Cerebellar cortex (tissue), 1 donor: ENCODE measurements around the gene RBM12.
A peak's percentile ranks its signal among the peaks of the same experiment; 100 is the strongest.
"Not testable (repeated sequence)": the region's sequence is repeated elsewhere in the genome, so short reads cannot be mapped to it uniquely, and the experiment has no call there.

ENCODE experiments used
- DNase-seq: peaks from one replicate; pipeline ENCODE4 v3.0.0-alpha.2; 2015; ENCODE audit warnings: low spot score

The RBM12 gene

GRCh38 chr20:35664466-35665206 is at the start of gene RBM12, which contains the start of gene CPNE1:
Gene RBM12 (minus strand): TSS chr20:35664900. CDS start chr20:35655322, 9,578 bp downstream.
Gene CPNE1 (minus strand): TSS chr20:35664900. CDS start chr20:35632923, 31,977 bp downstream.
- DNase-seq, result peak; percentile 92

- DNase-seq, result no peak
Measured at GRCh38 chr20:35714127-35714526, 49.4 kb upstream of the RBM12 start.

GRCh38 chr20:35713120-35713519 is 48.4 kb upstream of the RBM12 start:
- DNase-seq, result not testable (repeated sequence)

GRCh38 chr20:35711588-35712209 is 47.0 kb upstream of the RBM12 start:
- DNase-seq, result no peak

GRCh38 chr20:35710884-35711587 is 46.3 kb upstream of the RBM12 start:
- DNase-seq, result no peak

- DNase-seq, result no peak
Measured at GRCh38 chr20:35710039-35710438, 45.3 kb upstream of the RBM12 start.

- no peak for DNase-seq
Measured at GRCh38 chr20:35709259-35709658, 44.6 kb upstream of the RBM12 start.

GRCh38 chr20:35708502-35708901 is 43.8 kb upstream of the RBM12 start:
- DNase-seq, result no peak

- DNase-seq, result not testable (repeated sequence)
Measured at GRCh38 chr20:35706591-35707529, 42.2 kb upstream of the RBM12 start.

- peak; percentile 4 for DNase-seq
Measured at GRCh38 chr20:35705894-35706293, 41.2 kb upstream of the RBM12 start.

- DNase-seq, result no peak
Measured at GRCh38 chr20:35704514-35705261, 40.0 kb upstream of the RBM12 start.

- DNase-seq, result peak; percentile 13
Measured at GRCh38 chr20:35702824-35703695, 38.4 kb upstream of the RBM12 start.

- peak; percentile 24 for DNase-seq
Measured at GRCh38 chr20:35702051-35702823, 37.5 kb upstream of the RBM12 start.

GRCh38 chr20:35700625-35701148 is 36.0 kb upstream of the RBM12 start:
- peak; percentile 28 for DNase-seq

- DNase-seq, result no peak
Measured at GRCh38 chr20:35699957-35700624, 35.4 kb upstream of the RBM12 start.

- DNase-seq, result peak; percentile 88
Measured at GRCh38 chr20:35699127-35699956, 34.6 kb upstream of the RBM12 start, which contains the start of the genes NFS1 and ROMO1. Gene NFS1 (minus strand): TSS chr20:35699352. CDS start chr20:35699288, 64 bp downstream. Gene ROMO1 (plus strand): TSS chr20:35699405. CDS start chr20:35699633, 228 bp downstream.
